NT2/D1 (cell line): ENCODE results near the gene CCDC149.

ENCODE experiments used
- SUZ12 ChIP-seq: IDR thresholded peaks from 2 replicates; pipeline ENCODE4 v1.6.1; 2011; ENCODE audit not compliant: insufficient read length, insufficient read depth; ENCODE audit errors: extremely low read depth
- YY1 ChIP-seq: IDR thresholded peaks from 2 replicates; pipeline ENCODE4 v1.6.1; 2011; ENCODE audit not compliant: insufficient read length, insufficient read depth
- ZNF274 ChIP-seq: IDR thresholded peaks from 2 replicates; pipeline ENCODE4 v1.6.1; 2011; ENCODE audit warnings: mild to moderate bottlenecking, low read depth, low read length

DNA sequence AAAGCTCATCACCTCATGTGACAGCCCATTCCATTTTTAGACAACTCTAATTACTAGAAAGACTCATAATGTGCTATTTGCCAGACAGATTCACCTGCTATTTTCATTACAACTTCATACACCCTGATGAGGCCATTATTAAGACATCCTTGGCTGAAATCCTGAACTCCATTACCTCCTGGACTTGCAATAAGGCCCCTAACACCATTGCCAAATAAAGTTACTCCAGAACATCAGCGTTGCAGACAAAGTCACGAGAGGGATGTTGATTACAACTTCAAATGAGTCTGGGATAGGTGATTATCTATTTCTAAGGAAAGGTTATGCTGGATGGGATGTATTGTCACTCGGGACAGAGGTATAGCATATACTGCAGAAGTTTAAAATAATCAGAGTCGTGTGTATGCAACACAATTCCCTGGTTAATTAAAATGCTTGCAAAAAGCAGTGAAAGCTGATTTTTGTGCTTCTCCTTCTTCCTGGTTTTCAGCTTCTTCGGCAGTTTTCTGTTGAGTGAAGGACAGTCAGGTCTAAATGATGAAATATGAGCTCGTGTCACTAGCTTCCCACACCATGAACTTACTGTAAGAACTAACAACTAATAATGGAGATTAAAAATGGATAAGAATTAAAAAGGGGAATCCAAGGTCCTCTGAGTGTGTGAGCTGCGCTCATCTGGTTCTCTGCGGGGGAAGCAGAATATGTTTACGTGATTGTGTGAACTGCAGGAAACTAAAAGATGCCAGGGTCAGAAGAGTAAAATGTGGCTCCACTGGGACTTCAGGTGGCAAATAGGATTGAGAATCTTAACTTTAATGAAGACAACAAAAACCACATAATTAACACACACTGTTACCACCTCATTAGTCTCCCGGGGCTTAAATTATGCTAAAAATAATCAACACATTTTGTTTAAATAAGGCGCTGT is 135.0 kb downstream of the CCDC149 start:
- TF ChIP-seq YY1, result no peak
- TF ChIP-seq ZNF274, result no peak
- TF ChIP-seq SUZ12, result no peak
